Spleen (tissue), 7 donors: ENCODE results near the gene BRAT1.

ENCODE experiments used
- CTCF ChIP-seq, 11 experiments: fragments of 200-600 bp in 7 of 11; fragments of 450-650 bp in 4 of 11; sonication (generic) in 4 of 11; IDR thresholded peaks in 8 of 11; conservative IDR thresholded peaks in 3 of 11; 1 replicate in 7 of 11; 2 replicates in 4 of 11; pipeline versions ENCODE4 v1.4.0 to v1.8.0; 2016 to 2021; ENCODE audit warnings: antibody characterized with exemption in 11 of 11, inconsistent platforms in 4 of 11, mild to moderate bottlenecking in 1 of 11
- POLR2A ChIP-seq, 3 donors: fragments of 450-650 bp; IDR thresholded peaks; one replicate each; pipeline ENCODE4 v1.5.1; 2017; ENCODE audit warnings: antibody characterized with exemption in 3 of 3, mild to moderate bottlenecking in 1 of 3
- POLR2AphosphoS5 ChIP-seq, 3 donors: sonication (generic); formaldehyde crosslinking; IDR thresholded peaks; one replicate each; pipeline ENCODE4 v1.5.1; 2017; ENCODE audit warnings: antibody characterized with exemption in 3 of 3
- donor health status: DM: no; HTN: no; CAD: no; lungs with moderate emphysema.
- donor health status: DM: no; HTN: no; CAD: no.
- donor health status: DM: no; HTN: no; CAD: no.

GRCh38 chr7:2494191-2495130 lies 60.9 kb downstream of the BRAT1 start:
- no peak for TF ChIP-seq POLR2A (IDR thresholded peaks at IDR 0.05)
- TF ChIP-seq CTCF (IDR thresholded peaks at IDR 0.05 in 8 of 11, conservative IDR thresholded peaks at IDR 0.05 in 3 of 11), result no peak
- TF ChIP-seq POLR2AphosphoS5 (IDR thresholded peaks at IDR 0.05), result peak in 1 of 3 donors; percentile 25
